ENCODE data around the gene WNT7A. TPM values are rescaled to one million over a fixed set of nuclear protein-coding genes. Genes with fewer than 3 reads are reported as not detected.

Gene WNT7A
- total RNA-seq, 1 experiment from 2014 or later, result 1.3 TPM

GRCh38 chr3:13796701-13797460 is 83.0 kb downstream of the WNT7A start:
- no peak for DNase-seq (ENCODE audit: low read depth)

- no peak for DNase-seq (ENCODE audit: low read depth)
Observed at GRCh38 chr3:13795816-13796215, 84.1 kb downstream of the WNT7A start.

GRCh38 chr3:13794322-13794721 is 85.5 kb downstream of the WNT7A start:
- no peak for DNase-seq (ENCODE audit: low read depth)

- DNase-seq (ENCODE audit: low read depth), result no peak
Observed at GRCh38 chr3:13793451-13793850, 86.4 kb downstream of the WNT7A start.

- DNase-seq (ENCODE audit: low read depth), result no peak
Observed at GRCh38 chr3:13792512-13793371, 87.1 kb downstream of the WNT7A start.

- no peak for DNase-seq (ENCODE audit: low read depth)
Observed at GRCh38 chr3:13792051-13792490, 87.8 kb downstream of the WNT7A start.

GRCh38 chr3:13791198-13792050 is 88.4 kb downstream of the WNT7A start:
- DNase-seq (ENCODE audit: low read depth), result no peak

GRCh38 chr3:13790376-13791197 is 89.3 kb downstream of the WNT7A start:
- DNase-seq (ENCODE audit: low read depth), result no peak

GRCh38 chr3:13788522-13789424 is 91.1 kb downstream of the WNT7A start:
- DNase-seq (ENCODE audit: low read depth), result no peak

- DNase-seq (ENCODE audit: low read depth), result no peak
Observed at GRCh38 chr3:13787533-13788132, 92.2 kb downstream of the WNT7A start.

- no peak for DNase-seq (ENCODE audit: low read depth)
Observed at GRCh38 chr3:13786811-13787210, 93.1 kb downstream of the WNT7A start.

- DNase-seq (ENCODE audit: low read depth), result no peak
Observed at GRCh38 chr3:13785853-13786436, 93.9 kb downstream of the WNT7A start.

- DNase-seq (ENCODE audit: low read depth), result no peak
Observed at GRCh38 chr3:13785351-13785750, 94.5 kb downstream of the WNT7A start.

GRCh38 chr3:13783476-13783875 is 96.4 kb downstream of the WNT7A start:
- DNase-seq (ENCODE audit: low read depth), result no peak

GRCh38 chr3:13782501-13782900 is 97.4 kb downstream of the WNT7A start:
- DNase-seq (ENCODE audit: low read depth), result no peak

GRCh38 chr3:13781417-13781816 is 98.5 kb downstream of the WNT7A start:
- DNase-seq (ENCODE audit: low read depth), result no peak

- no peak for DNase-seq (ENCODE audit: low read depth)
Observed at GRCh38 chr3:13780432-13781176, 99.3 kb downstream of the WNT7A start.
